ENCODE measurements around the gene SGF29. TPM values are rescaled to one million over a fixed set of nuclear protein-coding genes. Genes with fewer than 3 reads are reported as not detected.
"Not testable (repeated sequence)": the region's sequence is repeated elsewhere in the genome, so short reads cannot be mapped to it uniquely, and the experiment has no call there.

SGF29 gene
- total RNA-seq, 2 donors from 2014 or later = 18.3 to 24.3 TPM

DNA sequence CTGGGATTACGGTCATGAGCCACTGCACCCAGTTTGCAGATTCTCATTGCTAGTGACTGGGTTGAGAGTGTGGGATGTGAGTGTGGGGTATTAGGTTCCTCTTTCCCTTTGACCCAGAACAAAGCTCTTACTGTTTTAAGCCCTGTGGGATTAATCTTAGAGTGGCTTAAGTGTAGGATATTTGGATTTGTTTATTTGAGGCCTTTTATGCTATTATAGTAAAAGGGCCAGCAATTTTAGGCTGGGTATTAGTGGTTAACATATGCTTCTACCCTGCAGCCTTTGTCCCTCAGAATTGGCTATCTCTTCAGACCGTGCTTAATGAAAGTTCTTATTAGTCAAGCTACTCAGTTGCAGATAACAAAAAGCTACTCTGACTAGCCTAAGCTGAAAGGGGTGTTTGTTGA, 3.2 kb downstream of the SGF29 start:
- intact Hi-C loops (cut with DNase I) = no loop called here
- no peak for DNase-seq (ENCODE audit: low spot score)

DNA sequence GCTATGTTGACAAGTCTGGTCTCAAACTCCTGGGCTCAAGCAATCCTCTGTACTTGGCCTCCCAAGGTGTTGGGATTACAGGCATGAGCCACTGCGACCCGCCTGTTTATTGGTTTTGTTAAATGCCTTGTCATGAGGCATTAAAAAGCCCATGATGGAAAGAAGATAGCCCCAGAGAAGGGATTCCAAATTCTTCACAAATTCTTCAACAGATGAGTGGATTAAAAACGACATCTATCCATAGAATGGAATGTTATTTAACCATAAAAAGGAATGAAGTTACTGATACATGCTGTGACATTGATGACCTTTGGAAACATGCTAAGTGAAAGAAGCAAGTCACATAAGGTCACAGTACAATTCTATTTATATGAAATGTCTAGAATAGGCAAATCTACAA, 4.7 kb downstream of the SGF29 start:
- intact Hi-C loops (cut with DNase I) = no loop called here
- DNase-seq (ENCODE audit: low spot score) = no peak

DNA sequence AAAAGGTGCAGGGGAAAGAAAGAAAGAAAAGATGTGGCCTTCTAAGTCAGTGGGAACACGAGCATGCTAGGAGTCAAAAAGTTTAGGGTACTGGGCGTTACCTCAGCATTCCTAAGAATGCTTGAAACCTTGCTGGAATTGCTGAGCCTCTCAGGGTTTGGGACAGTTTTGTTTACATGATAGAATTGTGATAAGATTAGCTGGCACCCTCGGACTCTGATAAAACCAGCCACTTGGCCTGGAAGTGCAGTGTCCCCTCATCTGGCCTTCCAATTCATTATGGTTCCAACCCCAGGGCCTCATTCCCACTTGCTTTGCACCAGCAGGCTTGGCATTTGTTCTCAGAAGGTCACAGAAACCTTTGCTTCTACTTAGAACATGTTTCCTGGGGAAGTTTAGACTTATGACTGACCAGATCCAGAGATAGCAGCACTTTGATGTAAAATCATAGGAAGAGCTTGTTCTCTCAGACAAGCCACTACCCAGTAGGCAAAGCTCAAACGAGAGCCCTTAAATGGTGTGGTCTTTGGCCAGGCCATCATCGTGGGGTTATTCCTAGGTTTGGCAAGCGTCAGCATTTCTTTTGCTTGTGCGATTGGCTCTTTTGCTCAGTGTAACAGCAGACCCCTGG, 8.0 kb downstream of the SGF29 start:
- DNase-seq (ENCODE audit: low spot score) = peak; percentile 29
- intact Hi-C loops (cut with DNase I) = no loop called here

DNA sequence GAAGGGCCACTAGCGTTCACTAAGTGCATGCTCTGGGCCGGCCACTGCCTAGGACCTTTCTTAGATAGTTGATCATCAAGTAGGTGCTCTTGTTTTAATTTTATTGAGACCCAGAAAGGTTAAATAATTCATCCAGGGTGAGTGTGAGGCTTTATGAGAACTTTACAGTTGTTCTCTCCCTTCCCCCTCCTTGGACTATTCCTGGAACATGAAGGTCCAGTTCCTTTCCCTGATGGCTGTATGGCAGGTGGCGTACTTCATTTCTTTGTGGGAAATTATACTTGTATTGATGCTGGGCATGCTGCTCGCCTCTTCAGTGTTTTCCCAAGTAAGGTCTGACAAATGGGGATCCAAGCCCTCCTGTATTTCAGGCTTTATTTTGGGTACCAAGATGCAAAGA, 8.5 kb downstream of the SGF29 start:
- DNase-seq (ENCODE audit: low spot score) = peak; percentile 11
- intact Hi-C loops (cut with DNase I) = no loop called here

DNA sequence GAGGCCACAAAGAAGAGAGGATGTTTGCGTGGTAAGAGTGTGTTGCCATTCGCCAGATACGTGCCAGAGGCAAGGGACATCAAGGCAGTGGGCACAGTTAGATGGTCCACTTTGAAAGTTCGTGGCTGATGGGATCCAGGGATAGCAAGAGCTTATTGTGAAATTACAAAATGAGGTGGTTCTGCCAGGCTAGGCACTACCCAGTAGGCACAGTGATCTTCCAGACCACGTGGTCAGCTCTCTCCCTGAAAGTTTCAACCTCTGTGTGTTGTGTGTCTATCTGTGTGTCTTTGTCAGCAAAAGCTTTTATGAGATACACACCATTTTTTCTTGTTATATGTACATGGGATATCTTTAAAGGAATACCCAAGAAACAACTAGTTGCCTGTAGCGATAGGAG, 9.5 kb downstream of the SGF29 start:
- intact Hi-C loops (cut with DNase I) = no loop called here
- peak; percentile 41 for DNase-seq (ENCODE audit: low spot score)

DNA sequence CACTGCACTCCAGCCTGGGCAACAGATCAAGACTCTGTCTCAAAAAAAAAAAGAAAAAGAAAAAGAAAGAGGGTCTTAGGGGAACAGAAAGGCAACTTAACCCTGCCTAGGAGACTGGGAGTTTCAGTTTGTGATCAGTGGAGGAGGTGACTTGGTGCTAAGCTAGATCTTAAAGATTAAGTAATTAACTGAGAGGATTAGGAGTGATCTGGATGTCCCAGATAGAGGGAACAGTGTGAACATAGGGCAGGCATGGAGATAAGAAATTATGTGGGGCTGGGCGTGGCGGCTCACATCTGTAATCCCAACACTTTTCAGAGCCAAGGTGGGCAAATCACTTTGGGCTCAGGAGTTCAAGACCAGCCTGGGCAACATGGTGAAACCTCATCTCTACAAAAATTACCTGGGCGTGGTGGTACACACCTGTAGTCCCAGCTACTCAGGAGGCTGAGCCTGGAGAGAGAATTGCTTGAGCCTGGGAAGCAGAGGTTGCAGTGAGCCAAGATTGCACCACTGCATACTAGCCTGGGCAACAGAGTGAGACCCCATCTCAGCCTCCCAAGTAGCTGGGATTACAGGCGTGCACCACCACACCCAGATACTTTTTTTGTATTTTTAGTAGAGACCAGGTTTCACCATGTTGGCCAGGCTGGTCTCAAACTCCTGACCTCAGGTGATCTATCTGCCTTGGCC, 12.7 kb downstream of the SGF29 start:
- DNase-seq (ENCODE audit: low spot score) = peak; percentile 2
- intact Hi-C loops (cut with DNase I) = not testable (repeated sequence)

DNA sequence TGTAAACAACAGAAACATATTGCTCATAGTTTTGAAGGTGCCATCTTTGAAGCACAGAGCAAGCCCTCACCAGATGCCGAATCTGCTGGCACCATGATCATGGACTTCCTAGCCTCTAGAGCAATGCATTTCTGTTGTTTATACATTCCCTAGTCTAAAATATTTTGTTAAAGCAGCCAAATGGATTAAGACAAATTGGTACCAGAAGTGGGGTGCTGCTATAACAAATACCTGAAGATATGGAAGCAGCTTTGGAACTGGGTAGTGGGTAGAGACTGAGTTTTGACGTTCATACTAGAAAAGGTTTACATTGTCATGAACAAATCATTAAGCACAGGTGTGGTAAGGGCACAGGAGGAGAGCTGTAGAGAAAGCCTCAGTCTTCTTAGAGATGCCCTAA, 13.6 kb downstream of the SGF29 start:
- no peak for DNase-seq (ENCODE audit: low spot score)
- intact Hi-C loops (cut with DNase I) = no loop called here

DNA sequence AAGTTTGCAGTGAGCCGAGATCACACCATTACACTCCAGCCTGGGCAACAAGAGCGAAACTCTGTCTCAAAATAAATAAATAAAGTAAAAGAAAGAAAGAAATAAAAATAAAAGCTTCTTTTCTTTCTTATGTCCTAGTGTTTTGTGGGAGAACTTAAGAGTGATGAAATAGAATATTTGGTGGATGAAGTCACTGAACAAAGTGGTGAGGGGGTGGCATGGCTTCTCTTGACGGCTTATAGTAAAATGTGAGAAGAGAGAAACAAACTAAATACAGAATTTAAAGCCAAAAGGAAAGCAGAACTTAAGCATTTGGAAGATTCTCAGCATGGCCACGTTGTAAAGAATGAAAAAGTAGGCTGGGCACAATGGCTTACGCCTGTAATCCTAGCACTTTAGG, 15.3 kb downstream of the SGF29 start:
- intact Hi-C loops (cut with DNase I) = no loop called here
- DNase-seq (ENCODE audit: low spot score) = no peak

DNA sequence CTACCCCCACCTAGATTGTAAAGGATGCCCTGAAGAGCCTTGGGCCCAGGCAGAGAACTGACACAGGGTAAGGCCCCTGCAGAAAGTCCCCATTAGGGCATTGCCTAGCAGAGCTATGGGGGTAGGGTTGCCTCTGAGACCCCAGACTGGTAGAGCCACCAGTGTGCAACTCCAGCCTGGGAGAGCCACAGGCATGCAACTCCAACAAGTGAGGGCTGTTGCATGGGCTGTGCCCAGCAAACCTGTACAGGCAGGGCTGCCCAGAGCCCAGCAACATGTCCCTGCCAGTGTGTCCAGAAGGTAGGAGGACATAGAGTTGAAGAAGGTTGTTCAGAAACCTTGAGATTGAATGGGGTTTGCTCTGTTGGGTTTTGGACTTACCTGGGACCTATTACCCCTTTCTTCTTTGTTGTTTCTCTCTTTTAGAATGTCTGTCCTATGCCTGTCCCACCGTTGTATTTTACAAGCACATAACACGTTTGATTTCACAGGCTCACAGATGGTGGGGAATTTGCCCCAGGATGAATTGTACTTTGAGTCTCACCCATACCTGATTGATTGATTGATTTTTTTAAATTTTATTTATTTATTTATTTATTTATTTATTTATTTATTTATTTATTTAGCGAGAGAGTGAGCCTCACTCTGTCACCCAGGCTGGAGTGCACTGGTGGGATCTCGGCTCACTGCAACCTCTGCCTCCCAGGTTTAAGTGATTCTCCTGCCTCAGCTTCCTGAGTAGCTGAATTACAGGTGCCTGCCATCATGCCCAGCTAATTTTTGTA, 16.4 kb downstream of the SGF29 start:
- peak; percentile 57 for DNase-seq (ENCODE audit: low spot score)
- intact Hi-C loops (cut with DNase I) = no loop called here

DNA sequence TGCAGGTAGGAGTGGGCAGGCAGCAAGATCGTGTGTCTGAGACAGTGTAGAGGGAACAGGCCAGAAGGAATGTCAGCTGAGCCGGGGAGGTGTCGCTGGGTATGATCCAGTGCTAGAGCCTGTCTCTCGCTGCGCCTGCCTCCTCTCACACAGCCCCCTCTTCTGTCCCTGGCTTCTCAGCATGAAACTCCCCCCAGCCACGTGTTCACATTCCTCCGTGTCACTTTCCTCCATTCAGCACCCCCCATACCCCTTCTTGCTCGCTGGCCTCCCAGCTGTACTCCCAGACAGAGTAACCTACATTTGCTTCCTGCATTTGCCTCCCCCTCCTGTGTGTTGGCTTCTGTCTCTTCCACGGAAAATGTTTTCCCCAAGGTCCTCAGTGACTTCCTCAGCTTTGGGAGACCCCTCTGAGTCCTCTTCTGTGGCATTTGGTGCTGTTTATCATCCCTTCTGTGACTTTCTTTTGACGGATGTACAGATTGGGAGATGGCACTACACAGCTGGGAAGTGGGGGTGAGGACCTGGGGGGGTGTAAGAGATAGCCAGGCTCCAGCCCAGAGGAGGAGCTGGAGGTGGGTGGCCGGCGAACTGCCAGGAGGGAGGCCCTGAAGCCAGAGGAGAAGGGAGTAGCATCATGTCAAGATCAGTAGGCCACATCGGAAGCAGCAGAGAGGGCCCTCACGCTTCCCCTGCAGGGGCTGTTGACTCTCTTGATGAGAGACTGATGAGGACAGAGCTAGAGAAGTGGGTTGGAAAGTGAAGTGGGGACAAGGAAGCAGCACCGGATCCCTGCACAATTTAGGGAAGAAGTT, 19.2 kb downstream of the SGF29 start:
- intact Hi-C loops (cut with DNase I) = no loop called here
- no peak for DNase-seq (ENCODE audit: low spot score)

DNA sequence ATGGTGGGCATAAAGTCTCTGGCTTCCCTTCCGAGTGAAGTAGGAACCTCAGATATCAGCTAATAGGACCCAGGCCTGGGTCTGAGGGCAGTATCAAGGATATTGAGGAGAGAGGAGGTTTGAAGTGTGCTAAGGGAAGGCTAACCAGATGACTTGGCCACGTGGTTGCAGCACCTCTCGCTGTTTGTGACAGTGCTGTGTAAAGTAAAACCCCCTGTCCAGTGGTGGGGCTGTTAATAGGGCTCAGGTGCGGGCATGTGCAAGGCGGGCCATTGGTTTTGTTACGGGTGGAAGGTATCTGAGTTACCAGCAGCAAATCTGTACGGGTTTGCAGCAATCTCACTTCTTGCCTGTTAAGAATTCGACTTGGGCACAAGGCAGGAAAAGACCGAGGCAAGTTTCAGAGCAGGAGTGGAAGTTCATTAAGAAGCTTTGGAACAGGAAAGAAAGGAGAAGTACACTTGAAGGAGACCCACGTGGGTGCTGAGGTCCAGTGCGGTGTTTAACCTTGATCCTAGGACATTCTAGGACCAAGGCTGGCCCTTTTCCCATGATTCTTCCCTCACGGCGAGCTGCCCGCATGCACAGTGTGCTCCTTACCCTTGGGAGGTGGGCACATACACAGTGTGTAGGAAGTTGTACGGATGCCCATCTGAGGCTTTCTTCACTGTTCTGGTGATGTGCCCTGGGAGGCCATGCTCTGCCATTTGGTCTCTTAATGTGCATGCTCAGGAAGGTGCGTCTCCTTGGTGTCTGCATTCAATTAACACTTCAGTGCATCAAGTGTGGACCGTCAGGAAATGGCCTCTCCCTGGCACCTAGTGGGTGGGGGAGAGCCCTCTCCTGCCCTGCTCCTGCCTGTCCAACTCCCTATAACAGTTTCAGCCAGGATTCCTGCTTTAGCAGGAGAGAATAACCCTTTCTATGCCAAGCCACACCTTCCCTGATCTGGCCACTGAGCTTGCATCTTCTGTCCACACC, 20.3 kb downstream of the SGF29 start:
- peak; percentile 25 for DNase-seq (ENCODE audit: low spot score)
- intact Hi-C loops (cut with DNase I) = no loop called here

DNA sequence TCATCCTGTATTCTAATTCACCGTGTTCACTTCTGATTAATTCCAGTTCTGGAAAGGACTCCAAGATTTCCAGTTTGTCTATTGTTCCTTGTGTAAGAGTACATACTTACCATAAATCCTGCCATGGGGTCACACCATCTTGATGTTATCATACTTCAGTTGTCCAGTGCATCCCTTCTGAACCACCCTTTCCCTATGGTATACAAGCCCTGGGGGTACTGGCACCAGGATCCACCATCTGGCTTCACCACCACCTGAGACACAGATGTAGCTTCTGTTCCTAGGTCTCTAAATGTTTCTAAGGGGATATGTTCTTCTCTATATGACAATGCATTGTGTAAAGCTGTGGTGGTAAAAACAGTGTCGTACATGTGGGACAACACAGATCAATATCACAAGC, 21.2 kb downstream of the SGF29 start:
- intact Hi-C loops (cut with DNase I) = no loop called here
- DNase-seq (ENCODE audit: low spot score) = peak; percentile 8

DNA sequence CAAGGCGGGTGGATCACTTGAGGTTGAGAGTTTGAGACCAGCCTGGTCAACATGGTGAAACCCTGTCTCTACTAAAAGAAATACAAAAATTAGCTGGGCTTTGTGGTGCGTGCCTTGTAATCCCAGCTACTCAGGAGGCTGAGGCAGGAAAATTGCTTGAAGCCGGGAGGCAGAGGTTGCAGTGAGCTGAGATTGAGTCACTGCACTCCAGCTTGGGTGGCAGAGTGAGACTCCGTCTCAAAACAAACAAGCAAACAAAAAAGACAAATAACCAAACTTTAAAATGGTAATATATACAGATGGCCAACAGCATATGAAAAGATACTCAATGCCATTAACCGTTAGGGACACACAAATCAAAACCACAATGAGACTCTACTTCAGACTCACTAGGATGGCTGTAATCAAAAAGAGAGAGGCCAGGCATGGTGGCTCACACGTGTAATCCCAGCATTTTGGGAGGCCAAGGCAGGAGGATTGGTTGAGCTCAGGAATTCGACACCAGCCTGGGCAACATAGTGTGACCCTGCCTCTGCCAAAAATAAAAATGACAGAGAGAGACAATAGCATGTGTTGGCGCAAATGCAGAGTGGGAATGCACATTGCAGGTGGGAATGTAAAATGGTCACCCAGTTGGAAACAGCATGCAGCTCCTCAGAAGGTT, 21.9 kb downstream of the SGF29 start:
- DNase-seq (ENCODE audit: low spot score) = peak; percentile 31
- intact Hi-C loops (cut with DNase I) = no loop called here

DNA sequence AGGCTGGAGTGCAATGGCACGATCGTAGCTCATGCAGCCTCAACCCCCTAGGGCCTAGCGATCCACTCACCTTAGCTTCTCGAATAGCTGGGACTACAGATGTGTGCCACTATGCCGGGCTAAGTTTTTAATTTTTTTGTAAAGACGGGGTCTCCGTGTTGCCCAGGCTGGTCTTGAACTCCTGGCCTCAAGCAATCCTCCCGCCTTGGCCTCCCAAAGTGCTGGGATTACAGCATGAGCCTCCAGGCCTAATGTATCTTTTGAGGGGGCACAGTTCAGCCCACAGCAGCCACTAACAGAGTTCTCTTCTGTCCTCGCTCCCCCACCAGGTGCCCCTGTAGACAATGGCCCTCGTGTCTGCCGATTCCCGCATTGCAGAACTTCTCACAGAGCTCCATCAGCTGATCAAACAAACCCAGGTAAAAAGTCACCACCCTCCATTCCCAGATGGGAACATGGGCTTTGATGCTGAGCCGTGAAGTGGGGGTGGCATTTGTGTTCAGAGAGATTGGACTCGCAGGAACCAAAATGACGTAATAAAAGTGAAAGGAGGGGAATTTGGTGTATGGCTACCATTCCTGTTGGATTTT, 27.1 kb downstream of the SGF29 start:
- intact Hi-C loops (cut with DNase I) = no loop called here
- peak; percentile 16 for DNase-seq (ENCODE audit: low spot score)

DNA sequence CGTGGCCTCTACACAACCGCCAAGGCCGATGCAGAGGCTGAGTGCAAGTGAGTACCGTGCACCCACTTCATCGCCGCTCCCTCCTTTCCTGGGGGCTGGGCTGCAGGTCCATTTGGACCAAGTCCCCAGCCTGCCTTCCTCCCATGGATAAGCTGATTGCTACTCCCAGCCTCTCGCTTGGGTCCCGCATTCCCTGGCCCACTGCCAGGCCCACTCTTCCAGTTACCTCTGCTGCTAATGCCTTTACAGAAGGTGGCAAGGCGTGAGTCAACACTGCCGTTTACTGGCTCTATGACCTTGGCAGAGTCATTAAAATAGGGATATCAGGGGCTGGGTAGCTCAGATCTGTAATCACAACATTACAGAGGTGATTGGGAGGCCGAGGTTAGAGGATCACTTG, 32.0 kb downstream of the SGF29 start:
- DNase-seq (ENCODE audit: low spot score) = no peak
- intact Hi-C loops (cut with DNase I) = no loop called here

DNA sequence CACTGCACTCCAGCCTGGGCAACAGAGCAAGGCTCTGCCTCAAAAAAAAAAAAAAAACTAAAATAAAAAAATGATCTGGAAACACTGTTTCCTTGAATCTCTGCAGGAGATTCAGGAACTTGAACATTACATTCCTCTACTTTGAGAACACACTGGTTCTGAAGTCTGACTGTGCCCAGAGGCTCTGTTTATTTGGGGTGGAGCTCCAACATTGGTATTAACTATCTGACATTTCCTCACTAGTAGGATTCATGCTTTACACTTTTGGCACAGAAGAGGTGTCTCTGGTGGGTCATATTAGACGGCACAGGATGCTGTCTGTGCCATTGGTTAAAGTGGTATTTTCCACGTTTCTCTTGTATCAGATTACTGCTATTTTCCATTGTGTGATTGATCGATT, 32.7 kb downstream of the SGF29 start:
- intact Hi-C loops (cut with DNase I) = no loop called here
- DNase-seq (ENCODE audit: low spot score) = no peak

DNA sequence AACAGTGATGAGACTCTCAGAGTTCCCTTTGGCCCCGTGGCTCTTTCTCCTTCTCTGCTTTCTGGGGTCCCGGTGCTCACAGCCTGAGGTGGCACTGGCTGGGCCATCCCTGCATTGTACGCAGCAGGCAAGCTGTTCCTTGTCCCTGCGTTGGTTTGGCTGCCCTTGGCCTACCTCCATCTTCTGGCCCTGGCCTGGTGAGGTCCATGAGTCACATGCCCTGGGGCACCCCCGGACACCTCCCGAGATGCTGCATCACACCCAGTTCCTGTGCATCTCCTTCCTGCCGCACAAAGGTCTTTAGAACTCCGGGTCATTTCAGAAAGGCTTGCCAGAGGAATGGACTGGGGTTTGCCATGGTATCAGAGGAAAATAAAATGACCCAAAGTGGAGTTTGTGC, 33.7 kb downstream of the SGF29 start:
- DNase-seq (ENCODE audit: low spot score) = no peak
- intact Hi-C loops (cut with DNase I) = no loop called here

DNA sequence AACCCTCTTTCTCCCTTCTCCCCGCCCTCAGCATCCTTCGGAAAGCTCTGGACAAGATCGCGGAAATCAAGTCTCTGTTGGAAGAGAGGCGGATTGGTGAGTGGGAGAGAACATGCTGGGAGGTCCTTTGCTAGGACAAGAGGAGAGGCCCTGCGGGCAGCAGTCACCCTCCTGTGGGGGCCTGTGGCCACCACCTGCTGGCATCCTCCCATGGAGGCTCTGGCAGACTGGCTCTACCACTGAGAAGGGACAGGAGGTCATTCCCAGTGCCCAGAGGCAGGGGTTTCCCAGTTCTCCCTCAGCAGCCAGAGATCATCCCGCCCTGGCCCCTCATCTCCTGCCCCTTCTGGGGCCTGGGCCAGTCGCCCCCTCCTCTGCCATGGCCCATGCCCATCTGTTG, 35.3 kb downstream of the SGF29 start:
- no peak for DNase-seq (ENCODE audit: low spot score)
- intact Hi-C loops (cut with DNase I) = no loop called here

Measured in posterior vena cava (tissue), 2 donors.